ENCODE results near the gene SCUBE3.

The SCUBE3 gene

GRCh38 chr6:35181933-35182612, 31.7 kb upstream of the SCUBE3 start:
- no peak for DNase-seq

- DNase-seq: no peak
These were observed 30.5 kb upstream of the SCUBE3 start for GRCh38 chr6:35183281-35183680.

- no peak for DNase-seq
These were observed 29.8 kb upstream of the SCUBE3 start for GRCh38 chr6:35183935-35184334.

- no peak for DNase-seq
These were observed 29.0 kb upstream of the SCUBE3 start for GRCh38 chr6:35184580-35185301.

GRCh38 chr6:35185302-35185681, 28.5 kb upstream of the SCUBE3 start:
- DNase-seq: no peak

- DNase-seq: no peak
These were observed 27.8 kb upstream of the SCUBE3 start for GRCh38 chr6:35185971-35186370.

- DNase-seq: no peak
These were observed 27.2 kb upstream of the SCUBE3 start for GRCh38 chr6:35186571-35186970.

GRCh38 chr6:35188886-35189285, 24.9 kb upstream of the SCUBE3 start:
- no peak for DNase-seq

- DNase-seq: no peak
These were observed 23.4 kb upstream of the SCUBE3 start for GRCh38 chr6:35190306-35190705.

GRCh38 chr6:35191889-35192288, 21.9 kb upstream of the SCUBE3 start:
- DNase-seq: no peak

- no peak for DNase-seq
These were observed 21.4 kb upstream of the SCUBE3 start for GRCh38 chr6:35192301-35192860.

- DNase-seq: no peak
These were observed 19.4 kb upstream of the SCUBE3 start for GRCh38 chr6:35194390-35194789.

- DNase-seq: no peak
These were observed 18.5 kb upstream of the SCUBE3 start for GRCh38 chr6:35195120-35195780.

- no peak for DNase-seq
These were observed 16.6 kb upstream of the SCUBE3 start for GRCh38 chr6:35197196-35197595.

- DNase-seq: no peak
These were observed 13.9 kb upstream of the SCUBE3 start for GRCh38 chr6:35199866-35200265.

GRCh38 chr6:35202066-35202546, 11.7 kb upstream of the SCUBE3 start:
- no peak for DNase-seq

- no peak for DNase-seq
These were observed 10.5 kb upstream of the SCUBE3 start for GRCh38 chr6:35203152-35203670.

GRCh38 chr6:35203680-35204079, 10.1 kb upstream of the SCUBE3 start:
- DNase-seq: no peak

GRCh38 chr6:35206346-35206745, 7.4 kb upstream of the SCUBE3 start:
- no peak for DNase-seq

- no peak for DNase-seq
These were observed 5.3 kb upstream of the SCUBE3 start for GRCh38 chr6:35208419-35208818.

- no peak for DNase-seq
These were observed 4.7 kb upstream of the SCUBE3 start for GRCh38 chr6:35209081-35209480.

GRCh38 chr6:35209622-35210247, 4.0 kb upstream of the SCUBE3 start:
- DNase-seq: no peak

GRCh38 chr6:35213298-35213791, 411 bp upstream of the SCUBE3 start:
- no peak for DNase-seq

Data from stimulated activated CD4-positive, alpha-beta T cell treated with anti-CD3 and anti-CD28 coated beads, Interleukin-2, amount 100 ng/mL, for 48 hours (primary cell).